H9 (cell line): ENCODE data around the gene B3GNT2. TPM values are rescaled to one million over a fixed set of nuclear protein-coding genes. Genes with fewer than 3 reads are reported as not detected.

Source experiments
- DNase-seq: peaks from one replicate; pipeline ENCODE4 v3.0.0-alpha.2; 2017
- H2AFZ ChIP-seq: one replicate; pipeline ENCODE4 v1.6.1; 2013; ENCODE audit warnings: mild to moderate bottlenecking, low read length, control low read depth, moderate library complexity
- H2AK5ac ChIP-seq: 2 replicates; pipeline ENCODE4 v1.6.1; 2013; ENCODE audit warnings: low read length, control low read depth, mixed read lengths; ENCODE audit not compliant: insufficient read length
- H2BK120ac ChIP-seq: one replicate; pipeline ENCODE4 v1.6.1; 2013; ENCODE audit warnings: low read depth, mild to moderate bottlenecking, low read length, control low read depth, inconsistent platforms; ENCODE audit not compliant: poor library complexity, severe bottlenecking
- H2BK12ac ChIP-seq: 2 replicates; pipeline ENCODE4 v1.6.1; 2013; ENCODE audit warnings: low read length, control low read depth, mixed read lengths, low read depth; ENCODE audit not compliant: insufficient read length
- H2BK15ac ChIP-seq: 2 replicates; pipeline ENCODE4 v1.6.1; 2013; ENCODE audit warnings: low read depth, low read length, control low read depth
- H2BK20ac ChIP-seq: one replicate; pipeline ENCODE4 v1.6.1; 2013; ENCODE audit warnings: low read depth, mild to moderate bottlenecking, low read length, control low read depth, inconsistent platforms; ENCODE audit not compliant: poor library complexity, severe bottlenecking
- H2BK5ac ChIP-seq: 2 replicates; pipeline ENCODE4 v1.6.1; 2013; ENCODE audit warnings: low read length, control low read depth, mixed read lengths; ENCODE audit not compliant: insufficient read length
- H3K14ac ChIP-seq: 2 replicates; pipeline ENCODE4 v1.6.1; 2013; ENCODE audit warnings: low read length, control low read depth; ENCODE audit not compliant: insufficient read depth
- H3K18ac ChIP-seq: 2 replicates; pipeline ENCODE4 v1.6.1; 2013; ENCODE audit warnings: low read depth, mild to moderate bottlenecking, mixed read lengths, low read length, control low read depth; ENCODE audit not compliant: insufficient read length
- H3K23ac ChIP-seq: 2 replicates; pipeline ENCODE4 v1.6.1; 2013; ENCODE audit warnings: low read length, control low read depth, mixed read lengths, low read depth; ENCODE audit not compliant: insufficient read length
- H3K23me2 ChIP-seq: 2 replicates; pipeline ENCODE4 v1.6.1; 2013; ENCODE audit warnings: low read depth, mild to moderate bottlenecking, mixed read lengths, low read length, control low read depth; ENCODE audit not compliant: insufficient read length, poor library complexity, severe bottlenecking
- H3K27ac ChIP-seq: 2 replicates; pipeline ENCODE4 v1.5.1; 2013; ENCODE audit warnings: low read length, control low read depth, mixed read lengths, low read depth; ENCODE audit not compliant: insufficient read length
- H3K27me3 ChIP-seq: 2 replicates; pipeline ENCODE4 v1.6.1; 2013; ENCODE audit warnings: low read length, control low read depth, inconsistent platforms; ENCODE audit not compliant: insufficient read depth
- H3K4ac ChIP-seq: 2 replicates; pipeline ENCODE4 v1.6.1; 2013; ENCODE audit warnings: low read depth, mild to moderate bottlenecking, control low read depth, inconsistent platforms, low read length, moderate library complexity
- H3K4me1 ChIP-seq: 2 replicates; pipeline ENCODE4 v1.6.1; 2013; ENCODE audit warnings: low read length, control low read depth, inconsistent platforms; ENCODE audit not compliant: insufficient read depth
- H3K4me2 ChIP-seq: 2 replicates; pipeline ENCODE4 v1.6.1; 2013; ENCODE audit warnings: low read length, control low read depth, mixed read lengths; ENCODE audit not compliant: insufficient read length, insufficient read depth
- H3K56ac ChIP-seq: 2 replicates; pipeline ENCODE4 v1.6.1; 2013; ENCODE audit warnings: low read depth, mild to moderate bottlenecking, mixed read lengths, low read length, control low read depth; ENCODE audit not compliant: insufficient read length
- H3K79me1 ChIP-seq: 2 replicates; pipeline ENCODE4 v1.6.1; 2013; ENCODE audit warnings: low read depth, mild to moderate bottlenecking, moderate library complexity, low read length, control low read depth, inconsistent platforms; ENCODE audit not compliant: insufficient read depth, poor library complexity, severe bottlenecking
- H3K79me2 ChIP-seq: 2 replicates; pipeline ENCODE4 v1.6.1; 2013; ENCODE audit warnings: low read length, control low read depth, inconsistent platforms; ENCODE audit not compliant: insufficient read depth
- H3K9ac ChIP-seq: 2 replicates; pipeline ENCODE4 v1.6.1; 2013; ENCODE audit warnings: low read length, control low read depth, mixed read lengths; ENCODE audit not compliant: insufficient read length; ENCODE audit errors: extremely low read depth
- H3K9me3 ChIP-seq: one replicate; pipeline ENCODE4 v1.6.1; 2013; ENCODE audit warnings: low read depth, low read length, inconsistent platforms; ENCODE audit not compliant: control insufficient read depth
- H3T11ph ChIP-seq: one replicate; pipeline ENCODE4 v1.6.1; 2013; ENCODE audit warnings: mild to moderate bottlenecking, low read length, control low read depth, inconsistent platforms
- H4K20me1 ChIP-seq: one replicate; pipeline ENCODE4 v1.6.1; 2013; ENCODE audit not compliant: control insufficient read depth, insufficient read length, insufficient read depth
- H4K5ac ChIP-seq: 2 replicates; pipeline ENCODE4 v1.6.1; 2013; ENCODE audit warnings: low read depth, mild to moderate bottlenecking, mixed read lengths, low read length, control low read depth; ENCODE audit not compliant: insufficient read length
- H4K8ac ChIP-seq: replicated peaks from 2 replicates; pipeline ENCODE4 v1.6.1; 2013; ENCODE audit warnings: low read length, control low read depth, mixed read lengths, low read depth; ENCODE audit not compliant: insufficient read length
- H4K91ac ChIP-seq: 2 replicates; pipeline ENCODE4 v1.6.1; 2013; ENCODE audit warnings: low read depth, mild to moderate bottlenecking, moderate library complexity, mixed read lengths, low read length, control low read depth; ENCODE audit not compliant: insufficient read length
- H3K27ac Mint-ChIP-seq, 3 experiments: 2 replicates in 2 of 3; 3 replicates in 1 of 3; pipeline ENCODE4 v1.8.0; 2020 to 2021; ENCODE audit warnings: mixed read lengths in 3 of 3, mild to moderate bottlenecking in 1 of 3, moderate library complexity in 1 of 3
- H3K27me3 Mint-ChIP-seq: 2 replicates; pipeline ENCODE4 v1.8.0; 2021; ENCODE audit warnings: low read depth, mild to moderate bottlenecking, moderate library complexity, mixed read lengths
- H3K36me3 Mint-ChIP-seq, 3 experiments: 2 replicates in 2 of 3; 3 replicates in 1 of 3; pipeline ENCODE4 v1.8.0; 2020 to 2021; ENCODE audit warnings: low read depth in 3 of 3, mixed read lengths in 3 of 3; ENCODE audit not compliant: insufficient read depth in 1 of 3
- H3K4me1 Mint-ChIP-seq, 2 experiments: 2 replicates each; pipeline ENCODE4 v1.8.0; 2020; ENCODE audit warnings: mixed read lengths in 2 of 2
- H3K4me3 Mint-ChIP-seq, 2 experiments: 2 replicates in 1 of 2; 3 replicates in 1 of 2; pipeline ENCODE4 v1.8.0; 2020 to 2021; ENCODE audit warnings: mild to moderate bottlenecking in 2 of 2, mixed read lengths in 2 of 2, moderate library complexity in 1 of 2
- H3K9me3 Mint-ChIP-seq, 2 experiments: 2 replicates in 1 of 2; 3 replicates in 1 of 2; pipeline ENCODE4 v1.8.0; 2020; ENCODE audit warnings: mild to moderate bottlenecking in 2 of 2, mixed read lengths in 2 of 2, moderate library complexity in 1 of 2
- WGBS: extraction: QIAGEN DNeasy Blood & Tissue Kit; methylation state at CpG from one replicate; pipeline ENCODE4 v1.1.7; 2013; ENCODE audit warnings: missing lambda C conversion rate, low lambda C conversion rate, mixed read lengths; ENCODE audit not compliant: insufficient read length; ENCODE audit errors: extremely low coverage; 5-methylcytosine and 5-hydroxymethylcytosine counted together
- total RNA-seq: library from RNA; stranded (reverse); gene quantifications from 2 replicates; pipeline ENCODE4 v1.2.1, GENCODE V29; 2021
- TF ChIP-seq, protein P1 (sequence below): fragments of 200-600 bp; sonication (generic); conservative IDR thresholded peaks from 3 replicates; pipeline ENCODE4 v1.8.0; 2021; ENCODE audit warnings: antibody characterized with exemption, mild to moderate bottlenecking

Gene B3GNT2
- total RNA-seq, 1 experiment from 2014 or later = 55.3 TPM

GRCh38 chr2:62216616-62217015 lies 20.7 kb downstream of the B3GNT2 start:
- peaks cover 18% of the 10 kb centered on the region for H3K79me1 ChIP-seq
- H2BK12ac ChIP-seq = no peak overlapping the region
- H2BK20ac ChIP-seq = no peak overlapping the region
- H3K27me3 Mint-ChIP-seq = no peaks in the 10 kb centered on the region
- H3K18ac ChIP-seq = no peak overlapping the region
- H3K23me2 ChIP-seq = no peaks in the 10 kb centered on the region
- no peak for DNase-seq
- TF ChIP-seq, protein P1, sequence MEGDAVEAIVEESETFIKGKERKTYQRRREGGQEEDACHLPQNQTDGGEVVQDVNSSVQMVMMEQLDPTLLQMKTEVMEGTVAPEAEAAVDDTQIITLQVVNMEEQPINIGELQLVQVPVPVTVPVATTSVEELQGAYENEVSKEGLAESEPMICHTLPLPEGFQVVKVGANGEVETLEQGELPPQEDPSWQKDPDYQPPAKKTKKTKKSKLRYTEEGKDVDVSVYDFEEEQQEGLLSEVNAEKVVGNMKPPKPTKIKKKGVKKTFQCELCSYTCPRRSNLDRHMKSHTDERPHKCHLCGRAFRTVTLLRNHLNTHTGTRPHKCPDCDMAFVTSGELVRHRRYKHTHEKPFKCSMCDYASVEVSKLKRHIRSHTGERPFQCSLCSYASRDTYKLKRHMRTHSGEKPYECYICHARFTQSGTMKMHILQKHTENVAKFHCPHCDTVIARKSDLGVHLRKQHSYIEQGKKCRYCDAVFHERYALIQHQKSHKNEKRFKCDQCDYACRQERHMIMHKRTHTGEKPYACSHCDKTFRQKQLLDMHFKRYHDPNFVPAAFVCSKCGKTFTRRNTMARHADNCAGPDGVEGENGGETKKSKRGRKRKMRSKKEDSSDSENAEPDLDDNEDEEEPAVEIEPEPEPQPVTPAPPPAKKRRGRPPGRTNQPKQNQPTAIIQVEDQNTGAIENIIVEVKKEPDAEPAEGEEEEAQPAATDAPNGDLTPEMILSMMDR = no peak
- H4K91ac ChIP-seq = no peak overlapping the region
- H2BK15ac ChIP-seq = no peak overlapping the region
- no peak overlapping the region for H3K14ac ChIP-seq
- no peak overlapping the region for H3K56ac ChIP-seq
- peaks cover 18 to 29% (median 25%) of the 10 kb centered on the region in 3 experiments for H3K36me3 Mint-ChIP-seq
- peaks cover 0 to 10% of the 10 kb centered on the region in 2 experiments; a peak in 3 of 5 replicates for H3K9me3 Mint-ChIP-seq
- no peak overlapping the region for H3K9ac ChIP-seq
- no peak overlapping the region for H4K8ac ChIP-seq
- no peak overlapping the region for H2AFZ ChIP-seq
- H3K4me2 ChIP-seq = no peak overlapping the region
- no peak overlapping the region for H3K4ac ChIP-seq
- peaks cover 3% of the 10 kb centered on the region; the same call in 1 of the 2 replicates for H3K4me1 ChIP-seq
- no peak overlapping the region for H3K27ac ChIP-seq
- H3K4me1 Mint-ChIP-seq = peaks cover 47 to 71% of the 10 kb centered on the region in 2 experiments
- no peak overlapping the region for H2AK5ac ChIP-seq
- WGBS = no CpG with 5 or more reads among the region's 8 CpGs
- H4K20me1 ChIP-seq = no peaks in the 10 kb centered on the region
- no peak overlapping the region for H3K23ac ChIP-seq
- H2BK5ac ChIP-seq = no peak overlapping the region
- H3K4me3 Mint-ChIP-seq = no peak overlapping the region
- no peak overlapping the region for H3T11ph ChIP-seq
- H3K27me3 ChIP-seq = no peaks in the 10 kb centered on the region
- no peak overlapping the region for H2BK120ac ChIP-seq
- no peaks in the 10 kb centered on the region for H3K9me3 ChIP-seq
- H3K27ac Mint-ChIP-seq = no peak overlapping the region; a peak in 1 of 7 replicates
- no peak overlapping the region for H4K5ac ChIP-seq
- H3K79me2 ChIP-seq = peaks cover 65% of the 10 kb centered on the region; the same call in 1 of the 2 replicates
